NCI-H748 treated with DMSO at 0.1 percent for 48 hours (cell line): ENCODE measurements around the gene ZNF524.

Experiments used
- DNase-seq: peaks from one replicate; lab custom pipeline; 2025; lab: John Stamatoyannopoulos, UW

Gene ZNF524

DNA sequence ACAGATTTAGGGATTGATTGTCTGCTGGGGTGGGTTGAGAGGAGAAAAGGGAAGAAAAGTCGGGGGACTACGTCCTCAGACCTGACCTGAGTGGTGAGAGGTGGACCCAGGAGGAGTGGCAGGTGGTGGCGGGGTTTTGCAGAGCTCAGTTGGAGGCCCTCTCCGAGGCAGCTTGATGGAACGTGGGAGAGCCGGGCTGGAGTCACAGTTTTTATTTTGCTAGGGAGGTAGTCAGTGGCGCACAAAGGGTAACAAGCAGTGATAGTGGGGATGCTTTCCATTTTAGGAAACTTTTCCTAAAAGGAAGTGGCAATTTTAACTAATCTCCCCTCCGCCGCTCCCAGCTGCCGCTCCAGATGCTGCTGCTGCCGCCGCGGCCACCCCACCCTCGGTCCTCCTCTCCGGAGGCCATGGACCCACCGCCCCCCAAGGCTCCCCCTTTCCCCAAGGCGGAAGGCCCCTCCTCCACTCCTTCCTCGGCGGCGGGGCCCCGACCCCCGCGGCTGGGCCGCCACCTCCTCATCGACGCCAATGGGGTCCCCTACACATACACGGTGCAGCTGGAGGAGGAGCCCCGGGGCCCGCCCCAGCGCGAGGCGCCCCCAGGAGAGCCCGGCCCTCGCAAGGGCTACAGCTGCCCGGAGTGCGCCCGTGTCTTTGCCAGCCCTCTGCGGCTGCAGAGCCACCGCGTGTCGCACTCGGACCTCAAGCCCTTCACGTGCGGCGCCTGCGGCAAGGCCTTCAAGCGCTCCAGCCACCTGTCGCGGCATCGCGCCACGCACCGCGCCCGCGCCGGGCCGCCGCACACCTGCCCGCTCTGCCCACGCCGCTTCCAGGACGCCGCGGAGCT lies 42.3 kb downstream of the ZNF524 start:
- DNase-seq = peak; percentile 7

DNA sequence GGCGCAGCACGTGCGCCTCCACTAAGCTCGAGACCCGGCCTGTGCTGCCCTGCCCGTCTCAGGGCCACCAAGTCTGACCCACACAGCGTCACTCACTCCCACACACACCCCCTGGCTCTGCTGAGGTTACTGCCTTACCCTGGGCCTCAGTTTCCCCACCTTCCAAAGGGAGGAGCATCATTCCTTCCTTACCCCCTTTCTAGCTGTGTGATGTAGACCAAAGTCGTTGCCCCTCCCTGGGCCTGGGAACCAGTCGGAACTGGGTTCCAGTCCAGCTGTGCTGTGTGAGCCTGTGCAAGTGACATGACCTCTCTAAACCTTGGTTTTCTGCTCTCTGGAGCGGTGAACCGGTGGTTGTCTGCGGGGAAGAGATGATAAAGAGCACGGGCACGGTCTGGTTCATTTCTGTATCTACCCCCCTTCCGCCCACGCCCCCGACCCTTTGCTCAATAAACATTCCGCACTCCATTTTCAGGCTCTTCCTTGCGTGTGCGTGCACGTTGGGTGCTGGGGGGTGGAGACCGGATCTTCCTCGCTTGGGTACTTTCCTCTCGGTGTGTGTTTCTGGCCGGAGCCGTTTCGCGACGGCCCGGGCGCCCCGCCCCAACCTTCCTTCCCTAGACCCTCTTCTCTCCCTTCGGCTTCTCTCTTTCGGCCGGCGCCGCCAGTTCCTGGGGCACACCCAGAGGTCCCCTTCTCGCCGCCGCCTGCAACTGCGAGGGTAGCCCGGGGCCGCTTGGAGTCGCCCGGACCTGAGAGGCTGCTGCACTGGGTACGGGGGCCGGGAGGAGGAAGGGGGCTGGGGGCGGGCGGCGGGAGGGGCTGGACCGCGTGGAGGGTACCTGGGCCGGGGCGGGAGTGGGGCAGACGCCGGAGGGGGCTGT lies 43.2 kb downstream of the ZNF524 start, which contains the start of gene ZNF581:
TSS of gene ZNF581 (plus strand) at position 647 of the 884 bp plus-strand sequence. CDS start 923 bp downstream, outside the sequence.
- DNase-seq = peak; percentile 65

DNA sequence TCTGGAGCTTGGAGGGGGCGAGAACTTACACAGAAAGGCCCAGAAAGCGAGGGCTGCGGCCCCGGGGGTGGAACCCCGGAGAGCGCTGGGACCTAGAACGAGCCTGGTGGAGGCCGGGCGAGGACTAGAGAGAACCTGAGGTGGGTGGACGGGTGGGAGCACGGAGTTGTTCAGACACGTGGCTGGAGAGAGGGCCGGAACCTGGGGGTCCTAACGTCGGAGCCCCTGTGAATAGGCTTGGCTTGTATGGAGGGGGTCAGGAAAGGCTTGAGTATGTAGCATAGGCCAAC lies 43.7 kb downstream of the ZNF524 start:
- DNase-seq = no peak

DNA sequence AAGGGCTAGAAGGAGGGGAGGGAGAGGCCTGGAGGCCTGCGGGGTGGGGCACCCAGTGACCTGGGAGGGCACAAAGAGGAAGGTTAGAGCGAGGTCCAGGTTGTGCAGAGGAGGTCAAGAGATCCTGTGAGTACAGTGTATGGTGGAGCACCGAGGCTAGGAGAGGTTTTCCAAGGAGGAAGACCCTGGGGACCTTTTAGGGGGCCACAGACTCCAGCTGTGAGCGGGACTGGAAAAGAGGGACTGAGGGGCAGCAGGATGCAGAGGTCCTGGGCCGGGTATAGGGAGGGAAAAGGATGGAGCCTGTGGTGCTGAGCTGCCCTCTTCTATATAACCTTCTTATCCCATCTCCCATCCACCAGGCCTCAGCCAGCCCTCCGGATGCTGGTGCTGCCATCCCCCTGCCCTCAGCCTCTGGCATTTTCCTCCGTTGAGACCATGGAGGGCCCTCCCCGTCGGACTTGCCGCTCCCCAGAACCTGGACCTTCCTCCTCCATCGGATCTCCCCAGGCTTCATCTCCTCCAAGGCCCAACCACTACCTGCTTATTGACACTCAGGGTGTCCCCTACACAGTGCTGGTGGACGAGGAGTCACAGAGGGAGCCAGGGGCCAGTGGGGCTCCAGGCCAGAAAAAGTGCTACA lies 44.2 kb downstream of the ZNF524 start:
- DNase-seq = no peak

DNA sequence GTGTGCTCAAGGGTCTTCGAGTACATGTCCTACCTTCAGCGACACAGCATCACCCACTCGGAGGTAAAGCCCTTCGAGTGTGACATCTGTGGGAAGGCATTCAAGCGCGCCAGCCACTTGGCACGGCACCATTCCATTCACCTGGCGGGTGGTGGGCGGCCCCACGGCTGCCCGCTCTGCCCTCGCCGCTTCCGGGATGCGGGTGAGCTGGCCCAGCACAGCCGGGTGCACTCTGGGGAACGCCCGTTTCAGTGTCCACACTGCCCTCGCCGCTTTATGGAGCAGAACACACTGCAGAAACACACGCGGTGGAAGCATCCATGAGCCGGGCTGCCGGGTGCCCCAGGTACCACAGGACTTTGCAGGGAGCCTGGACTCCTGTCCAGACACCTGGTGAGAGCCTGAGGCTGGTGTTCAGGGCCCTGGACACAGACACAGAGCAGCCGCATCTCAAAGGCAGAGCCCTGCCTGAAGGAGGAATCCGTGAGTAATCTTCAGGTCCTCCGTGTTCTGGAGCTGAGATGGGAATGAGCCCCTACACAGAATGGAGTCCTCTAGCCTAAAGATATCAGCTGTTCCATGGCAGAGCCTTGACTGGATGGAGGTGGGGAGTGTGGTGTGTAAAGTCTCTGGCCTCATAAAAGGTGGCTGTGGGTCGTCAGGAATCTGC lies 44.9 kb downstream of the ZNF524 start:
- no peak for DNase-seq

DNA sequence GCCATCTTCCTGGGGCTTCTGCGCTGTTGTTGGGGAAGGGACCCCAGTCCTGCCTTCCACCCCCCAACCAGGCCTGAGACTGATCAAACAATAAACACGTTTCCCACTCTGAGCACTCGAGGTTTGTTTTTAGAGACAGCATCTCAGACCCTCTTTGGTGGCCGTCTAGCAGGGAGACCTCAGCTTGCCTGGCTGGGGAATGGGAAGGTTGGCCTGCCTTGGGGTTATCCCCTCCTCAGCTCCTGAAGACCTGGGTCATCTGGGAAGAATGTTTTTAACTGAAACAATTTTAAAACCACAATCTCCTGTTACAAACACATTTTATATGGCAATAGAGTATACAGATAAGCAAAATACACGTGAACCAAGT lies 45.4 kb downstream of the ZNF524 start:
- no peak for DNase-seq

DNA sequence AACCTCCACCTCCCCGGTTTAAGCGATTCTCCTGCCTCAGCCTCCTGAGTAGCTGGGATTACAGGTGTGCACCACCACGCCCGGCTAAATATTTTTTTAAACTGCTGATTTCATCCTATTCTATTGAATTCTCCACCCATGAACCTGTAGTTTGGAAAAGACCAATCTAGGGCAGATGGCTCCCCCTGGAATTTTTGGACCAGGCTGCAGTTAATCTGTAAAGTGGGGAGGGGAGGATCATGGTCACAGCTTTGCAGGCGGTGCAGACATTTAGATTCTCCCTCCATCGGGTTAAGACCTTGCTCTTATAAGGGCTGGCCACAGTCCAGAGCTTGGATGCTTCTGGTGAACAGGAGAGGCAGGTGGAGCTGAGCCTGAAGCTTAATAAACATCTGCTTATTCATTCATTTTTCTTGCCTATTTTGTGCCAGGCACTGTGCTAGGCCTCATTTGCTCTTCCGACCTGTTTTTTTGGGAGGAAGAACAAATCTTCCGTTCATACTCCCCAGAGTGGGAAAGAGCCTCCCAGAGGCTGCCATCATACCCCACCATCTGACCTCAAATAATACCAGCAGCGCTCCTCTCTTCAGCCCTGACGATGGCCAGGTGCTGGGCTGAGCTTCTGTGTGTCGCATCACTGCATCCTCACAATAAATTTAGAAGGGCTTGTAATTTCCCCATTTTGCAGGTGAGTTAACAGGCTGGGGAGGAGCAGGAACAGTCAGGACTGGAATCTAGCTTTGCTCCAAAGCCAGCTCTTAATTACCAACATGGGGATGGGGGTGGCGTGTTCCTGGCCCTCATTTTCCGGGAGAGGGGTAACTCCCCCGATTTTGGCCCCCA lies 47.0 kb downstream of the ZNF524 start:
- no peak for DNase-seq

DNA sequence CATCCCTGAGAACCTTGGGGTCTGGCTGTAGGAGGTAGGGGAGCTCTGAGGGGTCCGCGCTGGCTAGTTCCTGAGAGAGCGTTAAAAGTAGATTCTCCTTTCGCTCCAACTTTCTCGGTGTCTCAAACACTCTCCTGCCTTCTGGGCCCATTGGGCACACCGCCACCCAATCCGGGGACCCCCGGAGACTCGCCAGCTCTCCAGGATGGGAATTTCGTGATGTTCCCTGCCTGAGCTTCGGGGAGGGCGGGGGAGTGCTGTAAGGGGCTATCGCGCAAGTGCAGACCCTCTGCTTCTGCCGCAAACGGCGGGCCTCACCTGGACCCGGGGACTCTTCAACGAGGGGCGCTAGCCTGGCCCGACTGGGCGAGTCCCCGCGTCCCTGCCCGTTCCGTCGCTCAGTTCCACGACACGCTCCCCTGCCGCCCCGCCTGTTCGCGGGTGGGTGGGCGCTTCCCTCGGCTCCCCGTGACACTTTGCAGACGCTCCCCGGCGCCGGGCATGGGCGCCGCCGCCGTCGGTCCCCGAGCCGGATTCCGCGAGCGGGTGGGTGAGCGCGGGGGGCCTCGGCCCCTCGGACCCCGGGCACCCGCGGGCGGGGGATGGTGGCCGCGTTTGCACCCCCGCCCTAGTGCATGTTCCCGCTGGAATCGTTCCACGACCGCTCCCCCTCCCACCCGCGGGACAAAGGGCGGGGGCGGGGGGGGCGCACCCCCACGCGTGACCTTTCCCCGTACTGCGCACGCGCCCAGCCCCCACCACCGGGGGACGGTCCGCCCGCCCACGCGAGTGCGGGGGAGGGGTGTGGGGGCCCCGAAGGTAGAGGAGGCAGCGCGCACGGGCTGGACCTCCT lies 47.9 kb downstream of the ZNF524 start, which contains the start of gene CCDC106:
TSS of gene CCDC106 (plus strand) at position 481 of the 853 bp plus-strand sequence. CDS start 835 bp downstream, outside the sequence.
- DNase-seq = peak; percentile 33

DNA sequence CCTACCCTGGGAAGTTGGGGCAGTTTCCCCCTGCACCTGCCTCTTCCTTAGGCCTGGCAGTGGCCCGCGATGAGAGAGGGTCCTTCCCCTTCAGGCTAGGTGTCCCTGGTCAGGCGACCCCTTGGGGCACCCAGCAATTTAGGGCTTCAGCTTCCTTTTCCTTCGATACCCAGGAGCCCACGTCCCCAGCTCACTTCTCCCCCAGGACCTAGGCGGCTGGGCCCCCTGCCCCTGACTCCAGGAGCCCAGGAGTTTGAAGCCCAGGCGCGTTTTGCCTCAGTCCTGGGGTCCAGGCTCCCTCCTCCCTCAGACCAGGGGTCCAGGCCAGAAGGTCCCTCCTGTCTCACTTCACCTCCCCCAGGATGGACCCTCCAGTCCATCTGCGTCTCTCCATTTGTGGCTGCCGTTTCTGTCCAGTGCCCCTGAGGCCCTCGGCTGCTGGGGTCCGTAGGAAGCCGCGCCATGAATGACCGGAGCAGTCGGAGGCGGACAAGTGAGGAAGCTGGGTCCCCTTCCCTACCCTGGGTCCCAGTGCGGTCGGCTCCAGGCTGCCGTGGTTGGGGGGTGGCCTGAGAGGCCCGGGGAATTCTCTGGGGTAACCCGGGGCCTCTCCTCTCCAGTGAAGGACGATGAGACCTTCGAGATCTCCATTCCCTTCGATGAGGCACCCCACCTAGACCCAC lies 48.6 kb downstream of the ZNF524 start:
- DNase-seq = no peak

DNA sequence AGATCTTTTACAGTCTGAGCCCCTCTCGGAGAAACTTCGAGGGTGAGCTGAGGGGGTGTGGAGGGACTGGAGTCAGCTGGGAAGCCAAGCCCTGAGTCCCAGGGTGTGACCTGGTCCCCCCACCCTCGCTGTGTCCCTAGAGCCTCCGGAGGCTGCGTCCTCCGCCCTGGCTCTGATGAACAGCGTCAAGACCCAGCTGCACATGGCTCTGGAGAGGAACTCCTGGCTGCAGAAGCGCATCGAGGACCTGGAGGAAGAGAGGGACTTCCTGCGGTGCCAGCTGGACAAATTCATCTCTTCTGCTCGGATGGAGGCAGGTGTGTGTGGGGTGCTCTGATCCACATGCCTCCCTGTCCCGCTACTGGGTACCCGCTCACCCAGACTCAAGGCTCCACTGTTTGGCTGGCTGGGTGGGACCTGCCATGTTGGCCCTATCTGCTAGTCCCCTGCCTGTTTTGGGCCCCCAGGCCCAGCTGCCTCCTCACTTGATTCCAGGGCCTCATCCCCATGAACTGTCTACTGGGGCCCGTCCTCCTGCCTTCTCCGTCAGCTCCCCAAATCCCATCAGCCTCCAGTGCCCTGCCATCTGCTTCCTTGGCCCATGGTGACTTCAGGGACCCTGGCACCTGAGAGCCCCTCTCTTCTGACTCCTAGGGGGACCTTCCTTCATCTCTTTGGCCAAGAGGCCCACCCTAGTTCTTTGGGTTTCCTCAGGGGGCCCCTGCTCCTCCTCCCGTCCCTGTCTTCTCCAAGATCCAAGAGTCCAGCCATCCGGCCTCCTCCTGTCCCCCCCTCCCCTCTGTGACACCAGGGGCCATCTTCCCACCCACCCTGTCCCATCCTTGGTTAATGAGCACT lies 49.4 kb downstream of the ZNF524 start:
- no peak for DNase-seq

DNA sequence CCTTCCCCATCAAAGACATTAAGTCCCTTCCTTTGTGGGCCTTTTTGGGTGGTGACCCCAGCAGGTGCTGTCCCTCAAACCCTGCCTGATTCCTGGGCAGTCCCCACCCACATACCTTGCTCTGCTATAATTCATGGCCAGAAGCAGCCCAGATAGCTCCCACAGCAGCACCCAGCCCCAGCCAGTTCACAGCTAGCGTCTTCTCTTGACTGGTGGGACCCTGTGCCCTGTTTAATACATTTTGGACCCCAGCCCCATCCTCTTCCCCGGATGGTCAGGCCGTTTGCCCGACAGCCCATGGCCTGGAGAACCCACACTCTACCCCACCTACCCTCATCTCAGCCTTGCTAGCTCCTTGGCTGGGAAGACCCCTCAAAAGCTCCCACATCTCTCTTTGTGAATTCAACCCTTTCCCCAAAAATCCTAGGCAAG lies 50.1 kb downstream of the ZNF524 start:
- DNase-seq = no peak

DNA sequence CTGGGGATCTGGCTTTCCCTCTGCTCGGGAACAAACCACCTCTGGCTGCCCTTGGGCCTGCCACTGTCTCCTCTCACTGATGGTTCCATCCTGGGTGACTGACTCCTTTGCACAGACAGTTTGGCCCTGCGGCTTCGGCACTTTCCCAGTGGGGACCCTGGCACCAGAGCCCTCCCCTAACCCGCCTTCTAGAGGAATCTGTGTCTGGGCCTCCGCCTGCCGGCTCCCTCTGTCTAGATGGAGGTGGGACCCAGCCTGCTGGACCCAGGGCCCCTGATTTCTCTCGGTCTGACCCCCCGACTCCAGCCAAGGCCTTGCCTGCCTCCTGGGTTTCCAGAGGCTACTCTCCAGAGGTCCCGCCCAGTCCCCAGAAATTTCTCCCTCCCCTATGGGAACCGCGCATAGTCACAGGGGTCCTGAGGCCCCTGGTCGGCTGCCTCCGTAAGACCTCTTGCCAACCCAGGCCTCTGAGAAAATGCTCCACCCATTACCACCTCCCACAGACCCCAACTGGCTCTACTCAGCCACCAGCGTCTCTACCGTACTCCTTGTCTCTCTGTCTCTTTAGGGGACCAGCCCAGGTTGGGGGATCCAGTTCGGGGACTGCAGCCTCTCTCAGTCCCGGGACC lies 50.6 kb downstream of the ZNF524 start:
- no peak for DNase-seq

DNA sequence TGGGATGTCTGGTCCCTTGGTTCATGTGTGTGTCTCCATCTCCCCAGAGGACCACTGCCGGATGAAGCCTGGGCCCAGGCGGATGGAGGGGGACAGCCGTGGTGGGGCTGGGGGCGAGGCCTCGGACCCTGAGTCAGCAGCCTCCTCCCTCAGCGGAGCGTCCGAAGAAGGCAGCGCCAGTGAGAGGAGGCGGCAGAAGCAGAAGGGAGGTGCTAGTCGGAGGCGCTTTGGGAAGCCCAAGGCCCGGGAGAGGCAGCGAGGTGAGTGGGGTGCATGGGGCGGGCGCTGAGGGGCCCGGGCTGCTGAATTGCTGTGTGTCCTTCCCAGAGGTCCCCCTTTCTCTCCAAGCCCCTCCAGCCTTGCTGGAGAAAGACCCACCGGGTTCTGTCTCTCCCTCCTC lies 51.1 kb downstream of the ZNF524 start:
- DNase-seq = no peak

DNA sequence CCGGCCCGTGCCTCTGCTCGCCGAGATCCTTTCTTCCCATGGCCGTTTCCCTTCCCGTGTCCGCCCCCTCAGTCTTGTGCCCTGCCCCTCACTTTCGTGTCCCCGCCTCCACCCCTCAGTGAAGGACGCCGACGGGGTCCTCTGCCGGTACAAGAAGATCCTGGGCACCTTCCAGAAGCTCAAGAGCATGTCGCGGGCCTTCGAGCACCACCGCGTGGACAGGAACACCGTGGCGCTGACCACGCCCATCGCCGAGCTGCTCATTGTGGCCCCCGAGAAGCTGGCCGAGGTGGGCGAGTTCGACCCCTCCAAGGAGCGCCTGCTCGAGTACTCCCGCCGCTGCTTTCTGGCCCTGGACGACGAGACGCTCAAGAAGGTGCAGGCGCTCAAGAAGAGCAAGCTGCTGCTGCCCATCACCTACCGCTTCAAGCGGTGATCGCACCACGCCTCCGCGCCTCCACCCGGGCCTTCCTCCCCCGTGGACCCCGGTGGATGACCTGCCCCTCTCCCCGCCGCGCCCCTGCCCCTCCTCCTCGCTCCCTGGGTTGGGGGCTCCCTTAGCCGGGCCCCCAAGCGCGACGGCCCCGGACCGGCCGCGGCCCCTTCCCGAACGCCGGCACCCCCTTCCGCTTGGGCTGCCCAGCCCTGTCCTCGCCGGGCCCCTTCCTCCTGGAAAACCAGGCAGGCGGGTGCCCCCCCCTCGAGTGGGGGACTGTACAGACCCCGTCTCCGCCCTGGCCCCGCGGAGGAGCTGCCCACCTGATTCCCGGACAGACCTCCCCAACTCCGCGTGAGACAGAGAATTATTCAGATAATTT lies 52.4 kb downstream of the ZNF524 start:
- no peak for DNase-seq
